GM21786 (cell line): ENCODE data around the gene SIRT5.

ENCODE experiments used
- ATAC-seq: cut with Tn5 transposase; IDR thresholded peaks from one replicate; pipeline ENCODE4 v1.9.1; 2021; ENCODE audit not compliant: unreplicated experiment

SIRT5 gene

DNA sequence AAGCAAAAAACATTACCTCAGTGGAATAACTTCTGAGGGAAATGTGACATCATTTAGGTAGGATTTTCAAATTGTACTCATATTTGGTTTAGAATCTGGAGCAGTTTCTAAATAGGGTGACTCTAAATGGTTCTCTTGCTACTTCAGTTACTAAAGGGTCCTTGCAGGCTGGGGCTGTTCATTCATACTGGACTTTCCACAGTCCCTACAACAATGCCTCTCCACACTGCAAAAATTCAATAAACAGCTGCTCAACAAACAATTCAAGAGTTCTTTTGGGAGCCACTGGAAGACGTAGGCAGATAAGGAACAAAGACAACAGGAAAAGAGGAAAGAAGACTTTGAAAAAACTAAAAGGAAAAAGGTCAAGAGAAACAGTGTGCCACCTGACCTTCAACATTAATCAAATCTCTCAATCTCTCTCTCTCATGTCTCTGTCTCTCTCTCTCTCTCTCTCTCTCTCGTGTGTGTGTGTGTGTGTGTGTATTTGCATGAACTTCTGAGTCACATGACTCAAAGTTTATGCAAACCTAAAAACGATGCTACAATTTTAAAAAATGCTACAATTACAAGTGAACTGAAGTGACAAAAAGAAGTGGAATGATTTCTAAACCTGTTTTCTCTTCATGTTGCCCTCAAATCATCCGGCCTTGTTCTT lies 55.2 kb downstream of the SIRT5 start:
- ATAC-seq, result no peak

DNA sequence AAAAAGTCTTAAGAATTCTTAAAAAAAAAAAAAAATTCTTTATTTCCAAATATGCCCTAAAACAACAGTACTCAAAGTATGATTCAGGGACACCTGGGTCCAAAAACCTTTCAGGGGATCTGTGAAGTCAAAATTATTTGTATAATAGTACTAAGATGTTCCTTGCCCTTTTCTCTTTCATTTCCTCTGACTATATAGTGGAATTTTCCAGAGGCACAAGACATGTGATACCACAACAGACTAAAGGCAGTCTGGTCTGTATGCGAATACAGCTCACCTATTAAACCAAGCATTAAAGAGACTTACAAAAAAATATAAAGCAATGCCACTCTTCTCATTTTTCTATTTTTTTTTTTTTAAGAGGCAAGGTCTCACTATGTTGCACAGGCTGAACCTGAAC lies 56.1 kb downstream of the SIRT5 start:
- no peak for ATAC-seq

DNA sequence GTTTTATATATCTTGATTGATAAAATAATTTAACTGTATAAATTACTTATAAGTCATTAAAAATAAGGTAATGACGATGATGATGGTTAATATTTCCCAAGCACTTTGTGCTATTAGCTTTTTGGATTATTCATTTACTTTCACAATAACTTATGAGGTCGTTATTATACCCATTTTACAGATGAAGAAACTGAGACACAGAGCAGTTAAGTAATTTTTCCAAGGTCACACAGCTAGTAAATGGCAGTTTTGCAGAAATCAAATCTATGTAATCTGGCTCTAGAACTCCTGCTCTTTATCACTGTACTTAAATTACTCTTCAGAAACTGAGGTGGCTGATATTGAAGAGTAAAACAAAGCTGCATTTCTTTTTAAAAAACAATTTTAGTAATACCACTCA lies 58.9 kb downstream of the SIRT5 start:
- ATAC-seq, result no peak

DNA sequence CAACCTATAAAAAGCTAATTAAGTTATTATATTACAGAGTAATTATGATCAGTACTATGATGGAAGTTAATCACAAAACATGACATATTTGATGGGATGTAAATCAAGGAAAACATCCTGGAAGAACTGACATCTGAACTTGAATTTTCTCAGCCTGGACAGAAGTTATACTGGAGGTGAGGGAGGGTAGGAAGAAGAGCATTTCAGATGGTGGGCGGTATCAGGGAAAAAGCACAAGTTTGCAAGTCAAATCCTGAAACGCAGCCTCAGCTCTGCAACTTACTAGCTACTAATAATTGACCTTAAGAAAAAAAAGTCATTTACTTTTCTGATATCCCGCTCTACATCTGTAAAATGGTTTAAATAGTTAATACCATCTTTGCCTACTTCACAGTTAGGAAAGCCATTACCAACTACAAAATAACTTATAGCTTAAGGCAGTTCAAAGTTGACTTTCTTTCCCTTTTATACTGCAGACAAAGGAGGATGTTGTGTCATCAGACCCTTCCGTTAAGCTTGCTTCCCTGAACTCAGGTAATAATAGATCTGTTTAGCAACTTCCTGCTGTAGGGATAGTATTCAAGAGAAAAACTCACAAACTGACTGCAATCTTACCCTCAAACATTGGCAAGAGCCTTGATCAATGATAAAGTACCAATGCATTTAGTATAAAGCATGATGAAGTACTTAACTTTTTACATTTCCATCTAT lies 61.7 kb downstream of the SIRT5 start:
- no peak for ATAC-seq

DNA sequence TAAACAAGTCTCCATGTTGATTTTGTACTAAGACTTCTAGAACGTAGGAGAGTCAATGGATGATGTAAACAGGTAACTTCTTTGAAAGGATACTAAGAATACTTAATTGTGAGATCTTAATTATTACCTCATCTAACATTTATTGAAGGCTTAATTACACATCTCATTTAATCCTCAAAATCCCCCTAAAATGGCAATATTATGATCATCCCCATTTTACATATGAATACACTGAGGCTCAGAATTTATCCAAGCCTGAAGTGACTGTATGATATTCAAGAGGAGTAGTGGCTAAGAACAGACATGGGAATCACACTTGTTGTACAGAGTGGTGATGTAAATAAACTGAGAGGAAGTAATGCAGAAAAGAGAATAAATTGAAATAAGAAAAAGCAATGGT lies 63.6 kb downstream of the SIRT5 start:
- no peak for ATAC-seq

DNA sequence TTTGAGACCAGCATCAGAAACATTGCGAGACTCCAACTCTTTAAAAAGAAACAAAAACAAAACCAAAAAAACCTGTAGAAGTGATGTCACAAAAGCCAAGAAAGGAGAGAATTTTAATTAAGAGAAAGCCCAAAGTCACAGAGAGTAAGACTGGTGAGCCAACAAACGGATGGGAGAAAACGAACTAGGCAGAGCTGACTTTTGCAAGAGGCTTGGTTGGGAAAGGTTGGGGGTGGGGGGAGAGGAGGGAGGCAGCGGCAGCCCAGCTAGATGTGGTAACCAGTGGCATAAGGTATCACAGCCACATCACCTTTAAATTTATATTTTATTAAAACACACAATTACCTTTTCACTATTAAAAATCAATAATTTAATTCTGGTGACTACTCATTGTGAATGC lies 64.2 kb downstream of the SIRT5 start:
- no peak for ATAC-seq

DNA sequence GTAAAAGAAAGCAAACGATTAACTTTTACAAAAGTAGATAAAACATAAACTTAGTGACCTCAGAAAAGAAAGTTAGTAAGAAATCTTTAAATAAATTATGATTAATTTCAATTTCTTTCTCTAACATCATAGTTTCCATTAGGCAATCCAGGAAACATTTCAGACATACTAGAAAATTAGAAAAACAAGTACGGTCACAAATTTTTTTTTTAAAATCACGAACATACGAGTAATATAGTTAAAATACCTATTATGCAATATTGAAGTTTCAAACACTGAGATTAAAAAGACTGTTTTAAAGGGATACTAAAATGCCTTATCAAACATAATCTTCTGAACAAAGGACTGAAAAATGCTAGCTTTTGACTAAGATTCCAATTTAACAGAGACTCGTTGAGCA lies 66.9 kb downstream of the SIRT5 start:
- no peak for ATAC-seq

DNA sequence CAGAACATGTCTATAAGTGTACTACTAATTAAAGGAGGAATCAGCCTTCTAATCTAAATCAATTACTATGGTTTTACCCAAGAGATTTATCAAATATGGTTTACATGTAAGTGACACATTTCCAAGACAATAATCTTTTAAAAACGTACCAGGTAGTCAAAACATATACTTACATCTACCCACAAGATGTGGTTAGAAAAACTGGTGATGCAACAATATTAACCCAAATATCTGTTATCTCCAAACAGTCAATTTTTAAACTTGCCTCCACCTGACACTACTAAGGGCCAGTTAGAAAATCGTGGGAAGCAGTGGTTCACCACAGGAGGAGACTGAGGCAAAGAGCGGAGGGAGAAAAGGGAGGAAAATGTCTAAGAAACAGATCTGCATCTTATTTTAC lies 68.7 kb downstream of the SIRT5 start:
- ATAC-seq, result no peak

DNA sequence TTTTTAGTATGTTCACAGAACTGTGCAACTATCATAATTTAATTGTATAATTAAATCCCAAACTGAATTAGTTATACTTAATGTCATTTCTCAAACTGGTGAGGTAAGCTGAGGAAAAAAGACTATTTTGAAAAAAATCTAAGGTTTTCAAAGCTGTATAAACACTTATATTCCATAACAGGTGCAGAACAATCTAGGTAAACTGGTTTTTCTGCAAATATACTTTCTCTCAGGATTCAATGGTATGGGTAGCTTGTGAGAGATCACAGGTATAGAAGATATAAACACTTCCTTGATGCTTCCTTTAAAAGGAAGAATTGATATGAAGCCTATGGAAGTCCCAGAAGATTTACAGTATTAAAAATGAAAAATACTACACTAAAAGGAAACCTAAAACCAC lies 74.4 kb downstream of the SIRT5 start:
- ATAC-seq, result no peak

DNA sequence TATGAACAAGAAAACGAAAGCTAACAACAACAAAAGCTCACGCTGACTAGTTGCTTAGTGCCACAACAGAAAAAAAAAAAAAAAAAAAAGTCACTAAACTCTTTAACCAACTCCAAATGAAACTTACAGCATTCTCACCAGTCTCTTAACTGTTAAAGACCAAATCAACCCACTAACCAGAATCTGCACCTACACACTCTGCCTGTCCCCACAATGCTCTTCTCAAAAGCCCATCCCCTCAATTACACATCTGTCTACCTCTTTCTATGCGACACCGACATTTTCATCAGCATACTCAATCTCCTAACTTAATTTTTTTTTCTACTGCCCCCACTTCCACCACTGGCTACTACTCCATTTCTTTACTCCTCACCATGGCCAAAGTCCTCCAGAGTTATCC lies 75.0 kb downstream of the SIRT5 start:
- no peak for ATAC-seq

DNA sequence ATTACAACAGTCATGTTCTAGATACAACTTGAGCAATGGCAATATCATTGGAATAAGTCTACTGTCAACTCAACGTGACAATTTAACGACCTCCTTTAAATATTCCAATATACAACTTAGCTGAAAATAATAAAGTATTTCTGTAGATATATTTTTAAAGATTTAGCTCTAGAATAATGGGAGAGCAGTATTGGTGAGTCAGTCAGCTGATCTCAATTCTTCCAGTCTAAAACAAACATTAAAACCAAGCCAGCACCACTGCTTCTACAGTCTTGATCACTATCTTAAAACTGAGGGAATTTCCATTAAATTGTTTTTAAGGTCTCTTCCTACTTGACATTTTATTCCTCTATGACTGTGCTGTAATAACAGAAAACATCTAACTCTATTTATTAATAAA lies 78.9 kb downstream of the SIRT5 start:
- ATAC-seq, result no peak

DNA sequence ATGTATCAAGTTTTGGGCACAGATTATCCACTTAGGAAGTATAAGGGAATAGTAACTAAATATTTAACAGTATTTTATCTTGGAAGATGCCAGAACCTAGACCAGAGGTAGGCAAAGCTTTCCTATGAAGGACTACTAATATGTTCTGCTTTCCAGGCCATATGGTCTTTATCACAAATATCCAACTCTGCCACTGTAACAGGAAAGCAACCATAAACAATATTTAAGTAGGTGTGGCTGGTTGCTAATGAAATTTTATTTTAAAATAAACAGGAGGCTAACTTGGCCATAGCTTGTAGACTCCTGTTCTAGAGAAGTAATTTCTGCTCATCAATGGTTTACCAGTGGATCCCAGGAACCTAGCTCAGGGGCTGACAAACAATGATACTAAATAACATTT lies 80.1 kb downstream of the SIRT5 start:
- no peak for ATAC-seq

DNA sequence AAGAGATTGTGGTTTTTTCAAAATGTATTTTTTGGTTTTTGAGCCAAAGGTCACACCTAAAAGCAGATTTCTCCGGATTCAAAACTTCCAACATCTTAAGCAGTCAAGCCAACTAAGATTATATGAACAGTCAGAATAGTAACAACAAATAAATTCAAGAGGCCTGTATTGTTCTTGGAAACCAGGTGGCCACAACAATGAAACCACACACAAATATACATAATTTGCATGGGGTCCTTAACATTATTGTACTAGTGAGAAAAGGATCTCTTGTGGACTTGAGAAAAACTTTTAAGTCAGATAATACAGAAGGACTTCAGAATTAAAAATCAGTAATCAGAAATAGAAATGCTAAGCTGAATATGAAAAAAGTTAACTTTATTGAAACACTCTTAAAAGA lies 81.3 kb downstream of the SIRT5 start:
- no peak for ATAC-seq

DNA sequence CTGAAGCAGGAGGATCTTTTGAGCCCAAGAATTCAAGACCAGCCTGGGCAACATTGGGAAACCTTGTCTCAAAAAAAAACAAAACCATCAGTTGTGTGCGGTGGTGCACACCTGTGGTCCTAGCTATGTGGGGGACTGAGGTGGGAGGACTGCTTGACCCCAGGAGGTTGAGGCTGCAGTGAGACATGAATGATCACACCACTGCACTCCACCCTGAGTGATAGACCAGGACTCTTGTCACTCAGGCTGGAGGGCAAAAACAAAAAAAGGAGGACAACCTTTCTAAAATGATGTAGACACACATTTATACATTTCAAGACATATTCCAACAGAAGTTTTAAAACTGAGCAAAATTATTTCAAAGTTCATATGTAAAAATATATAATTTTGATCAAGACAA lies 85.9 kb downstream of the SIRT5 start:
- ATAC-seq, result no peak

DNA sequence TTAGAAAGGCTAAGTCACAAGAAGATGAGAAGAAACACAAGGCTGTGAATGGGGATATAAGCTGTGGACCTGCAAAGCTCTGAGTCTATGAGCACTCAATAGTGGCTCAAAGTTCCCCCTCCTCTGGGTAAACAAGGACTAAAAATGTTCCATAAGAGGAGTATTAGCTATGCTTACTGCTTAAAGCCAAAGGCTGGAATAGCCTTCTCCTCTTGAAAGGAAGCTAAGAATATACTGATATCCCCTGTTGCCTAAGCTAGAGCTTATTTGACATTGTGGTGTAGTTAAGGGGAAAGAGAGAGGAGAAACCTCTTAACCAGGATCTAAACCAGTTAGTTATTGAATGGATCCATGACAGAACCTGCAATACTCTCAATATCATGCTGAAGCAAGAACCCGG lies 86.5 kb downstream of the SIRT5 start:
- no peak for ATAC-seq

DNA sequence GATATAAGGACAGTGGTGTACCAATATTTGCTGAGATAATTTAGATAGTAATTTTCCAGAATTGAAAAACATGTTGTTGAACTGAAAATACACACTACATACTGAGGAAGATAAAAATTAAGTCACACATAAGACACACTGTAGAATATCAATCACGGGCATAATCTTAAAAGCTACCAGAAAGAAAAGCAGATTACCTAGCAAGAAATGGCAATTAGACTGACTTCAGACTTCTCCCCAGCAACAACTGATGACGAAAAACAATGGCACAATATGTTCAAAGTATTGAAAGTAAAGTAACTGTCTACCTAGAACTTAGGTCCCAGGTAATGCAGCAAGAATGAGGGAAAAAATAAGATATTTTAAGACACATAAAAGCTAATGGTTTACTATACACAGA lies 87.2 kb downstream of the SIRT5 start:
- no peak for ATAC-seq

DNA sequence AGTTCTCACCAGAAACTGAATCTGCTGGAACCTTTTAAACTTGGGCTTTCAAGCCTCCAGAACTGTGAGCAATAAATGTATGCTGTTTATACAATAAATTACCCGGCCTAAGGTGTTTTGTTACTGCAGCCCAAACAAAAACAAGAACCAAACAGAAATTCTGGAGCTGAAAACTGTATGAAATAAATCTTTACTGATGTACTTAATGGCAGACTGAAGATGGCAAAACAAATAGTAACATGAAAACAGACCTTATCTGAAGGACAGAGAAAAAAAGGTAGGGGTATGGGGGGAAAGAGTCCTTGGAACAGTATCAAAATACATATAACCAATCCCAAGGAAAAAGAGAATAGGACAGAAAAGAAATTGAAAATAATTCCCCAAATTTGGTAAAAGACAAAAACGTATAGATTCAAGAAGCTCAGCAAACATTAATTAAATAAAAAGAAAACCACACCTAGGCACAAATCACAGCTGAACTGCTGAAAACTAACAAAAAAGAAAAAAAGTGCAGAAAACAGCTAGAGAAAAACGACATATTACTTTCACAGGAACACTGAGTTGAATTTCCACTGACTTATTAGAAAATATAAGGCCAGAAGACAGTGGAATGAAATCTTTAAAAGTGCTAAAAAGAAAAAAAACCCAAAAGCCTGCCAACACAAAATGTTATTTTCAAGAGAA lies 88.4 kb downstream of the SIRT5 start:
- ATAC-seq, result no peak

DNA sequence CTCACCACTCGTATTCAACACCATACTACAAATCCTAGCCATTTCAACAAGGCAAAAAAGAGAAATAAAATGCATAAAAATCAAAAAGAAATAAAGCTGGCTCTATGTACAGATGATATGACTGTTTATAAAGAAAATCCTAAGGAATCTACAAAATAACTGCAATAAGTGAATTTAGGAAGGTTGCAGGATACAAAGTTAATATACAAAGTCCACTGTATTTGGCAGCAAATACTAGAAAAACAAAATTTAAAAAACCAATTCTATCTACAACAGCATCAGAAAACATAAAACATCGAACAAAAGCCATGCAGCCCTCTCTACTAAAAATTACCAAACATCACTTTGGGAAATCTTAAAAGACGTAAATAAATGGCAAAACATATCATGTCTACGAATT lies 89.6 kb downstream of the SIRT5 start:
- no peak for ATAC-seq
